ENCODE results near the gene ABHD16B. TPM values are rescaled to one million over a fixed set of nuclear protein-coding genes. Genes with fewer than 3 reads are reported as not detected.

Gene ABHD16B
- polyA plus RNA-seq, 1 donor (not counting 4 experiments of a cell fraction or from before 2014, with no cell fraction given), result not detected

DNA sequence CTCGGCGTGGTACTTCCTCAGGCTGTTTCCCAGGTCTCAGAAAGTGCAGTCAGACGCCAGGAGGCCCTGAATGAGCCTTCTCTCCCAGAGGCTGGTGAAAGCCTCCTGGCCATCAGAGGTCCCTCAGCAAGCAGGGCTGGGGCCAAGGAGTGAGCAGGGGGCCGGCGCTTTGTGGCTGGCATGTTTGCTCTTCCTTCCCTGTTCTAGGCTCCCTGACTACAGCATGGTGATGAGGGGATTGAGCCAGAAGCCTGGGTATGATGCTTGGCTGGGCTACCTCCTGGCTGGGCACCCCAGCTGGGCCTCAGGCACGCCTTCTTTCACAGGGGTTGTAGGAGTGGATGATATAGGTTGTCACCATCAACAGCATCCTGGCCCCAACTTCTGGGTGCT is 21.9 kb downstream of the ABHD16B start:
- Histone ChIP-seq H2AFZ (ENCODE audit: control insufficient read depth, low read length) (no peak overlapping the region), H3K9me1 (ENCODE audit: control insufficient read depth, extremely low read depth, insufficient read depth, low read length) (no peaks in the 10 kb centered on the region), H3K4me3 (ENCODE audit: control insufficient read depth in 2 of 3, extremely low read depth in 1 of 3, insufficient read depth in 2 of 3, low read depth in 1 of 3, low read length in 3 of 3) (no peak overlapping the region), H3K4me1 (ENCODE audit: control insufficient read depth, extremely low read depth, insufficient read depth, low read length) (peaks cover 25% of the 10 kb centered on the region), H3K36me3 (ENCODE audit: control insufficient read depth in 2 of 2, extremely low read depth in 1 of 2, insufficient read depth in 2 of 2, low read length in 2 of 2) (peaks cover 50 to 58% of the 10 kb centered on the region in 2 experiments), H4K20me1 (ENCODE audit: control insufficient read depth, extremely low read depth, insufficient read depth, low read length) (peaks cover 33% of the 10 kb centered on the region), H3K79me2 (ENCODE audit: control insufficient read depth, insufficient read depth, low read length) (peaks cover 75% of the 10 kb centered on the region), H3K4me2 (ENCODE audit: control insufficient read depth, extremely low read depth, insufficient read depth, low read depth, low read length) (no peak overlapping the region), H3K9ac (ENCODE audit: control insufficient read depth, extremely low read depth, insufficient read depth, low read length) (no peak overlapping the region), H3K27ac (ENCODE audit: control insufficient read depth, insufficient read depth, low read length) (no peak overlapping the region), H3K9me3 (ENCODE audit: control insufficient read depth, low read depth, low read length) (no peaks in the 10 kb centered on the region), H3K27me3 (ENCODE audit: control insufficient read depth, extremely low read depth, insufficient read depth, low read length) (no peaks in the 10 kb centered on the region)
- dilution Hi-C loops (cut with MboI; ENCODE audit: extremely low pct_ligation_motif_present, low sequenced_read_pairs), result no loop called here
- FAIRE-seq (no peak), DNase-seq (ENCODE audit: low read depth, low spot score) (no peak)
- TF ChIP-seq, protein P1, sequence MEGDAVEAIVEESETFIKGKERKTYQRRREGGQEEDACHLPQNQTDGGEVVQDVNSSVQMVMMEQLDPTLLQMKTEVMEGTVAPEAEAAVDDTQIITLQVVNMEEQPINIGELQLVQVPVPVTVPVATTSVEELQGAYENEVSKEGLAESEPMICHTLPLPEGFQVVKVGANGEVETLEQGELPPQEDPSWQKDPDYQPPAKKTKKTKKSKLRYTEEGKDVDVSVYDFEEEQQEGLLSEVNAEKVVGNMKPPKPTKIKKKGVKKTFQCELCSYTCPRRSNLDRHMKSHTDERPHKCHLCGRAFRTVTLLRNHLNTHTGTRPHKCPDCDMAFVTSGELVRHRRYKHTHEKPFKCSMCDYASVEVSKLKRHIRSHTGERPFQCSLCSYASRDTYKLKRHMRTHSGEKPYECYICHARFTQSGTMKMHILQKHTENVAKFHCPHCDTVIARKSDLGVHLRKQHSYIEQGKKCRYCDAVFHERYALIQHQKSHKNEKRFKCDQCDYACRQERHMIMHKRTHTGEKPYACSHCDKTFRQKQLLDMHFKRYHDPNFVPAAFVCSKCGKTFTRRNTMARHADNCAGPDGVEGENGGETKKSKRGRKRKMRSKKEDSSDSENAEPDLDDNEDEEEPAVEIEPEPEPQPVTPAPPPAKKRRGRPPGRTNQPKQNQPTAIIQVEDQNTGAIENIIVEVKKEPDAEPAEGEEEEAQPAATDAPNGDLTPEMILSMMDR (optimal IDR thresholded peaks at IDR 0.05 in 1 of 3, IDR thresholded peaks at IDR 0.05 in 1 of 3, conservative IDR thresholded peaks at IDR 0.05 in 1 of 3; ENCODE audit: extremely low read depth in 1 of 3, insufficient read depth in 2 of 3, low read length in 3 of 3), result no peak
- no peak for TF ChIP-seq EZH2 (IDR thresholded peaks at IDR 0.05; ENCODE audit: low read length)

DNA sequence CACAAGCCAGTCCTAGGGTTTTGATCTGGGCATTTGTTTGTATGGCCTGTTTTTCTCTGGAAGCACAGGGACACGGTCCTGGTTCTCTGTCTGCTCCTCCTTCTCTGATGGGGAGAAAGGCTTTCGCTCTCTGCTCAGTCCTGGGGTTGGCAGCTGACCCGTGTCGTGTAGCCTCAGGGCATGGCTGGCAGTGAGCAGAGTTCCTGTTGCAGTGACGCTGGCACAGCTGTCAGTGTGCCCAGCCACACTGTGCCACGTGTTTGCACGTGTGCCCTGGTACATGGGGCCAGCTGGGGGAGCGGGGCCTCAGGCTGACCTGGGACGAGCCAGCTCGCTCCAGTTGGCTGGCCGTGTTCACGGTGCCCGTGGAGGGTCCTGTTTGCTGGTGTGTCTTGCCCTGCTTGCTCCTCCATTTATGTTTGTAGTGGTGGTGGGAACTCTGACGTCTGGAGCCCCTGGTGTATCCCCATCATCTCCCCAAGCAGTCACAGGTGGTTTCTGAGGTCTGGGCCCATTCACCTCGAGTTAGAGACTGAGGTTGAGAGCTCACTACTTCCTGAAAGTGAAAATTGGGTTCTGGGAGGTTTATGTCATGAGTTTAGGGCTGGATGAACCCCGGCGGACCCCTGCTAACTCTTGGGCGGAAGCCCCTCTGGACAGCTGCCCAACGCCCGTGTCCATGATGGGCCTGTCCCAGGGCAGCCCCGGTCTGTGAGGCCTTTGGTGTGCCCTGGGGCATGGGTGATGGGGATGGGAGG is 23.4 kb downstream of the ABHD16B start:
- Histone ChIP-seq H3K9ac (ENCODE audit: control insufficient read depth, extremely low read depth, insufficient read depth, low read length) (no peak overlapping the region), H3K27me3 (ENCODE audit: control insufficient read depth, extremely low read depth, insufficient read depth, low read length) (no peaks in the 10 kb centered on the region), H3K4me3 (ENCODE audit: control insufficient read depth in 2 of 3, extremely low read depth in 1 of 3, insufficient read depth in 2 of 3, low read depth in 1 of 3, low read length in 3 of 3) (no peak overlapping the region), H3K4me1 (ENCODE audit: control insufficient read depth, extremely low read depth, insufficient read depth, low read length) (peaks cover 36% of the 10 kb centered on the region), H3K27ac (ENCODE audit: control insufficient read depth, insufficient read depth, low read length) (no peak overlapping the region), H3K36me3 (ENCODE audit: control insufficient read depth in 2 of 2, extremely low read depth in 1 of 2, insufficient read depth in 2 of 2, low read length in 2 of 2) (peaks cover 46 to 55% of the 10 kb centered on the region in 2 experiments), H3K79me2 (ENCODE audit: control insufficient read depth, insufficient read depth, low read length) (peaks cover 62% of the 10 kb centered on the region), H2AFZ (ENCODE audit: control insufficient read depth, low read length) (no peak overlapping the region), H3K9me3 (ENCODE audit: control insufficient read depth, low read depth, low read length) (no peaks in the 10 kb centered on the region), H4K20me1 (ENCODE audit: control insufficient read depth, extremely low read depth, insufficient read depth, low read length) (peaks cover 31% of the 10 kb centered on the region), H3K4me2 (ENCODE audit: control insufficient read depth, extremely low read depth, insufficient read depth, low read depth, low read length) (no peak overlapping the region), H3K9me1 (ENCODE audit: control insufficient read depth, extremely low read depth, insufficient read depth, low read length) (peaks cover 3% of the 10 kb centered on the region)
- dilution Hi-C loops (cut with MboI; ENCODE audit: extremely low pct_ligation_motif_present, low sequenced_read_pairs), result no loop called here
- TF ChIP-seq, protein P1 (optimal IDR thresholded peaks at IDR 0.05 in 1 of 3, IDR thresholded peaks at IDR 0.05 in 1 of 3, conservative IDR thresholded peaks at IDR 0.05 in 1 of 3; ENCODE audit: extremely low read depth in 1 of 3, insufficient read depth in 2 of 3, low read length in 3 of 3), result no peak
- TF ChIP-seq EZH2 (IDR thresholded peaks at IDR 0.05; ENCODE audit: low read length), result no peak
- FAIRE-seq (no peak), DNase-seq (ENCODE audit: low read depth, low spot score) (no peak)

All from keratinocyte (primary cell).